Mesendoderm (in vitro differentiated cells): ENCODE results near the gene ARRDC1.

ENCODE experiments used
- DNase-seq: peaks from one replicate; pipeline ENCODE4 v3.0.0; 2013
- H2AK5ac ChIP-seq: 2 replicates; pipeline ENCODE4 v1.6.1; 2013; ENCODE audit warnings: low read length, inconsistent platforms
- H2BK120ac ChIP-seq: 2 replicates; pipeline ENCODE4 v1.6.1; 2013; ENCODE audit warnings: low read depth, mild to moderate bottlenecking, low read length, moderate library complexity, mixed read lengths
- H2BK15ac ChIP-seq: replicated peaks from 2 replicates; pipeline ENCODE4 v1.6.1; 2013; ENCODE audit warnings: low read depth, mild to moderate bottlenecking, moderate library complexity
- H2BK5ac ChIP-seq: 2 replicates; pipeline ENCODE4 v1.6.1; 2013; ENCODE audit warnings: low read length, inconsistent platforms
- H3K18ac ChIP-seq: 2 replicates; pipeline ENCODE4 v1.6.1; 2013; ENCODE audit warnings: mild to moderate bottlenecking, low read length, mixed read lengths
- H3K23ac ChIP-seq: one replicate; pipeline ENCODE4 v1.6.1; 2013; ENCODE audit warnings: low read length
- H3K27ac ChIP-seq: 2 replicates; pipeline ENCODE4 v1.5.1; 2013; ENCODE audit warnings: low read depth, mild to moderate bottlenecking, inconsistent platforms, low read length, moderate library complexity
- H3K27me3 ChIP-seq: 2 replicates; pipeline ENCODE4 v1.6.1; 2013; ENCODE audit warnings: low read length, control low read depth, mild to moderate bottlenecking, inconsistent platforms; ENCODE audit not compliant: insufficient read depth, poor library complexity
- H3K36me3 ChIP-seq: 2 replicates; pipeline ENCODE4 v1.6.1; 2013; ENCODE audit warnings: low read length, inconsistent platforms; ENCODE audit not compliant: control insufficient read depth, insufficient read depth
- H3K4ac ChIP-seq: one replicate; pipeline ENCODE4 v1.6.1; 2013; ENCODE audit warnings: low read depth, mild to moderate bottlenecking, low read length, moderate library complexity
- H3K4me1 ChIP-seq: 2 replicates; pipeline ENCODE4 v1.6.1; 2013; ENCODE audit warnings: low read depth, low read length, inconsistent platforms; ENCODE audit not compliant: control insufficient read depth
- H3K4me2 ChIP-seq: 2 replicates; pipeline ENCODE4 v1.6.1; 2013; ENCODE audit warnings: low read length
- H3K4me3 ChIP-seq: 2 replicates; pipeline ENCODE4 v1.5.1; 2013; ENCODE audit warnings: mild to moderate bottlenecking, low read length
- H3K56ac ChIP-seq: one replicate; pipeline ENCODE4 v1.6.1; 2013; ENCODE audit warnings: low read length
- H3K79me1 ChIP-seq: 2 replicates; pipeline ENCODE4 v1.6.1; 2013; ENCODE audit warnings: low read length, inconsistent platforms
- H3K79me2 ChIP-seq: 2 replicates; pipeline ENCODE4 v1.6.1; 2013; ENCODE audit warnings: mild to moderate bottlenecking, low read length; ENCODE audit not compliant: control insufficient read depth, insufficient read depth
- H3K9ac ChIP-seq: 2 replicates; pipeline ENCODE4 v1.6.1; 2013; ENCODE audit warnings: low read length, inconsistent platforms
- H4K5ac ChIP-seq: one replicate; pipeline ENCODE4 v1.6.1; 2013; ENCODE audit warnings: low read length
- H4K8ac ChIP-seq: one replicate; pipeline ENCODE4 v1.6.1; 2013; ENCODE audit warnings: low read depth, mild to moderate bottlenecking, control low read depth, low read length, moderate library complexity
- WGBS: extraction: QIAGEN DNeasy Blood & Tissue Kit; methylation state at CpG from one replicate; pipeline ENCODE4 v1.1.7; 2013; ENCODE audit warnings: low lambda C conversion rate, missing lambda C conversion rate; ENCODE audit not compliant: insufficient coverage; ENCODE audit errors: extremely low coverage; 5-methylcytosine and 5-hydroxymethylcytosine counted together

ARRDC1 gene

GRCh38 chr9:137589441-137590122, 15.9 kb upstream of the ARRDC1 start:
- Histone ChIP-seq H3K23ac (no peak overlapping the region), H3K4me3 (peak overlapping the region; percentile 77), H3K79me2 (peaks cover 12% of the 10 kb centered on the region), H3K27me3 (no peaks in the 10 kb centered on the region), H3K36me3 (peaks cover 11% of the 10 kb centered on the region), H3K18ac (peak overlapping the region; percentile 11), H3K27ac (no peak overlapping the region), H2BK5ac (no peak overlapping the region), H2AK5ac (no peak overlapping the region), H3K9ac (peak overlapping the region; percentile 92), H3K79me1 (peaks cover 17% of the 10 kb centered on the region), H2BK120ac (no peak overlapping the region), H4K5ac (no peak overlapping the region), H3K56ac (peak overlapping the region; percentile 94), H4K8ac (no peak overlapping the region), H3K4me1 (no peaks in the 10 kb centered on the region), H3K4ac (peak overlapping the region; percentile 8), H2BK15ac (no peak overlapping the region), H3K4me2 (peak overlapping the region; percentile 92)
- no peak for DNase-seq
- no CpG with 5 or more reads among the region's 58 CpGs for WGBS

- Histone ChIP-seq H2AK5ac (no peak overlapping the region), H4K5ac (no peak overlapping the region), H3K4me1 (no peaks in the 10 kb centered on the region), H3K79me2 (peaks cover 12% of the 10 kb centered on the region), H3K4me3 (peak overlapping the region; percentile 63), H3K56ac (peak overlapping the region; percentile 94), H3K23ac (no peak overlapping the region), H3K4ac (peak overlapping the region; percentile 8), H3K79me1 (peaks cover 17% of the 10 kb centered on the region), H3K36me3 (peaks cover 11% of the 10 kb centered on the region), H4K8ac (no peak overlapping the region), H2BK5ac (no peak overlapping the region), H2BK120ac (no peak overlapping the region), H3K18ac (peak overlapping the region; percentile 11), H2BK15ac (no peak overlapping the region), H3K27me3 (no peaks in the 10 kb centered on the region), H3K27ac (no peak overlapping the region), H3K9ac (peak overlapping the region; percentile 92), H3K4me2 (peak overlapping the region; percentile 6)
- no peak for DNase-seq
- WGBS: no CpG with 5 or more reads among the region's 61 CpGs
Observed at GRCh38 chr9:137590123-137590468, 15.4 kb upstream of the ARRDC1 start.

GRCh38 chr9:137590469-137591383, 14.8 kb upstream of the ARRDC1 start, which contains the start of gene ZMYND19:
Gene ZMYND19, minus strand, starts transcription at chr9:137590512. Its CDS starts 249 bp downstream, at chr9:137590263.
- Histone ChIP-seq H3K4me1 (no peaks in the 10 kb centered on the region), H3K9ac (peak within 1 kb of the TSS; percentile 92), H3K4me3 (peak within 1 kb of the TSS; percentile 77), H2BK15ac (no peak within 1 kb of the TSS), H3K27me3 (no peaks in the 10 kb centered on the region), H3K36me3 (peaks cover 11% of the 10 kb centered on the region), H2BK120ac (no peak within 1 kb of the TSS), H4K5ac (no peak within 1 kb of the TSS), H3K4me2 (peak within 1 kb of the TSS; percentile 92), H3K4ac (peak within 1 kb of the TSS; percentile 8), H3K18ac (peak within 1 kb of the TSS; percentile 11), H4K8ac (no peak within 1 kb of the TSS), H3K23ac (no peak within 1 kb of the TSS), H3K56ac (peak within 1 kb of the TSS; percentile 94), H2AK5ac (no peak within 1 kb of the TSS), H3K79me1 (peaks cover 17% of the 10 kb centered on the region), H2BK5ac (no peak within 1 kb of the TSS), H3K27ac (no peak within 1 kb of the TSS), H3K79me2 (peaks cover 12% of the 10 kb centered on the region)
- peak; percentile 91 for DNase-seq
- WGBS: no CpG with 5 or more reads among the region's 113 CpGs

- no peak for DNase-seq
- peaks cover 12% of the 10 kb centered on the region for H3K79me2 ChIP-seq
- H2AK5ac ChIP-seq: no peak overlapping the region
- H2BK120ac ChIP-seq: no peak overlapping the region
- no peak overlapping the region for H3K56ac ChIP-seq
- no peak overlapping the region for H3K18ac ChIP-seq
- H2BK15ac ChIP-seq: no peak overlapping the region
- H3K27ac ChIP-seq: no peak overlapping the region
- H4K8ac ChIP-seq: no peak overlapping the region
- H3K4me3 ChIP-seq: no peak overlapping the region
- H4K5ac ChIP-seq: no peak overlapping the region
- H3K9ac ChIP-seq: no peak overlapping the region
- no CpG with 5 or more reads among the region's 7 CpGs for WGBS
- H3K23ac ChIP-seq: no peak overlapping the region
- peaks cover 7% of the 10 kb centered on the region for H3K36me3 ChIP-seq
- peaks cover 17% of the 10 kb centered on the region for H3K79me1 ChIP-seq
- H3K4me2 ChIP-seq: no peak overlapping the region
- no peaks in the 10 kb centered on the region for H3K27me3 ChIP-seq
- no peak overlapping the region for H2BK5ac ChIP-seq
- H3K4me1 ChIP-seq: no peaks in the 10 kb centered on the region
- H3K4ac ChIP-seq: no peak overlapping the region
Observed at GRCh38 chr9:137592767-137593166, 12.7 kb upstream of the ARRDC1 start.

- H3K18ac ChIP-seq: no peak overlapping the region
- WGBS: no CpG with 5 or more reads among the region's 12 CpGs
Observed at GRCh38 chr9:137593176-137593575, 12.3 kb upstream of the ARRDC1 start.

More at GRCh38 chr9:137593176-137593575, 12.3 kb upstream of the ARRDC1 start:
- Histone ChIP-seq H3K4me3 (no peak overlapping the region), H3K9ac (no peak overlapping the region), H3K4me2 (no peak overlapping the region), H3K56ac (no peak overlapping the region), H2BK5ac (no peak overlapping the region), H3K27ac (no peak overlapping the region), H4K5ac (no peak overlapping the region), H3K79me2 (peaks cover 12% of the 10 kb centered on the region), H3K23ac (no peak overlapping the region), H3K36me3 (peaks cover 5% of the 10 kb centered on the region), H2BK120ac (no peak overlapping the region), H3K27me3 (no peaks in the 10 kb centered on the region), H2AK5ac (no peak overlapping the region), H3K4me1 (no peaks in the 10 kb centered on the region), H4K8ac (no peak overlapping the region), H2BK15ac (no peak overlapping the region), H3K4ac (no peak overlapping the region), H3K79me1 (peaks cover 15% of the 10 kb centered on the region)
- DNase-seq: no peak
